SK-N-SH treated with all-trans-retinoic acid at 6 μM for 48 hours (cell line): ENCODE measurements around the gene CRTC3.
A peak's percentile ranks its signal among the peaks of the same experiment; 100 is the strongest.

Experiments
- ATAC-seq: fragments of 200-7000 bp; cut with Tn5 transposase; 3 replicates; pipeline ENCODE4 v1.9.1; 2020; ENCODE audit warnings: mild to moderate bottlenecking, moderate library complexity
- ARNTL ChIP-seq: fragments of 450-650 bp; formaldehyde crosslinking; IDR thresholded peaks from 2 replicates; pipeline ENCODE4 v1.5.0; 2020; ENCODE audit warnings: low read depth, mild to moderate bottlenecking, moderate library complexity, borderline replicate concordance
- CREB5 ChIP-seq: fragments of 250-450 bp; sonication (Bioruptor Pico); IDR thresholded peaks from 2 replicates; pipeline ENCODE4 v1.5.1; 2020; ENCODE audit warnings: low read depth, mild to moderate bottlenecking, moderate library complexity
- CSDC2 ChIP-seq: fragments of 250-450 bp; sonication (Bioruptor Pico); IDR thresholded peaks from 2 replicates; pipeline ENCODE4 v1.5.0; 2020; ENCODE audit warnings: mild to moderate bottlenecking, moderate library complexity
- CSRNP3 ChIP-seq: fragments of 250-450 bp; sonication (Bioruptor Pico); IDR thresholded peaks from 2 replicates; pipeline ENCODE4 v1.5.1; 2021; ENCODE audit warnings: mild to moderate bottlenecking, moderate library complexity
- ESRRG ChIP-seq: fragments of 250-450 bp; sonication (Bioruptor Pico); IDR thresholded peaks from 2 replicates; pipeline ENCODE4 v1.6.1; 2021; ENCODE audit warnings: mild to moderate bottlenecking
- GLIS3 ChIP-seq: fragments of 250-450 bp; sonication (Bioruptor Pico); IDR thresholded peaks from 2 replicates; pipeline ENCODE4 v1.5.0; 2020; ENCODE audit warnings: mild to moderate bottlenecking, moderate library complexity
- ISL1 ChIP-seq: fragments of 250-450 bp; sonication (Bioruptor Pico); IDR thresholded peaks from 2 replicates; pipeline ENCODE4 v2.1.2; 2022; ENCODE audit warnings: mild to moderate bottlenecking, moderate library complexity
- OSR1 ChIP-seq: fragments of 250-450 bp; sonication (Bioruptor Pico); IDR thresholded peaks from 2 replicates; pipeline ENCODE4 v1.8.0; 2022; ENCODE audit warnings: moderate library complexity, mild to moderate bottlenecking, inconsistent platforms
- PATZ1 ChIP-seq: fragments of 250-450 bp; sonication (Bioruptor Pico); IDR thresholded peaks from 2 replicates; pipeline ENCODE4 v1.8.0; 2020; ENCODE audit warnings: mild to moderate bottlenecking, moderate library complexity, borderline replicate concordance
- POU6F1 ChIP-seq: fragments of 250-450 bp; sonication (Bioruptor Pico); IDR thresholded peaks from 2 replicates; pipeline ENCODE4 v1.8.0; 2021; ENCODE audit warnings: low read depth, mild to moderate bottlenecking, moderate library complexity, borderline replicate concordance
- PPARA ChIP-seq: fragments of 250-450 bp; sonication (Bioruptor Pico); IDR thresholded peaks from 2 replicates; pipeline ENCODE4 v1.5.0; 2020; ENCODE audit warnings: mild to moderate bottlenecking, borderline replicate concordance
- RARB ChIP-seq: fragments of 250-450 bp; sonication (Bioruptor Pico); IDR thresholded peaks from 2 replicates; pipeline ENCODE4 v1.8.0; 2021; ENCODE audit warnings: mild to moderate bottlenecking, moderate library complexity
- TCF4 ChIP-seq: fragments of 250-450 bp; sonication (Bioruptor Pico); IDR thresholded peaks from 2 replicates; pipeline ENCODE4 v1.8.0; 2021; ENCODE audit warnings: mild to moderate bottlenecking, moderate library complexity, borderline replicate concordance
- TOX ChIP-seq: fragments of 250-450 bp; sonication (Bioruptor Pico); IDR thresholded peaks from 2 replicates; pipeline ENCODE4 v1.8.0; 2021; ENCODE audit warnings: mild to moderate bottlenecking, moderate library complexity, borderline replicate concordance
- ZC3H10 ChIP-seq: fragments of 250-450 bp; sonication (Bioruptor Pico); IDR thresholded peaks from 2 replicates; pipeline ENCODE4 v1.5.1; 2021; ENCODE audit warnings: mild to moderate bottlenecking, moderate library complexity
- ZFP3 ChIP-seq: fragments of 250-450 bp; sonication (Bioruptor Pico); IDR thresholded peaks from 2 replicates; pipeline ENCODE4 v1.5.0; 2020; ENCODE audit warnings: mild to moderate bottlenecking, moderate library complexity
- ZFP30 ChIP-seq: fragments of 450-650 bp; formaldehyde crosslinking; IDR thresholded peaks from 2 replicates; pipeline ENCODE4 v1.5.0; 2022; ENCODE audit warnings: mild to moderate bottlenecking, moderate library complexity
- ZNF70 ChIP-seq: fragments of 450-650 bp; formaldehyde crosslinking; IDR thresholded peaks from 2 replicates; pipeline ENCODE4 v1.5.0; 2020; ENCODE audit warnings: mild to moderate bottlenecking, moderate library complexity
- ZNF8 ChIP-seq: fragments of 450-650 bp; formaldehyde crosslinking; IDR thresholded peaks from 2 replicates; pipeline ENCODE4 v1.5.0; 2020; ENCODE audit warnings: mild to moderate bottlenecking, moderate library complexity

Gene CRTC3

GRCh38 chr15:90596943-90597342, 67.2 kb downstream of the CRTC3 start:
- ATAC-seq: no peak
- TF ChIP-seq ZFP3 (no peak), ARNTL (CRISPR knock-in tag) (no peak), ZNF8 (CRISPR knock-in tag) (no peak), CSDC2 (CRISPR knock-in tag) (no peak), ZNF70 (CRISPR knock-in tag) (no peak), GLIS3 (CRISPR knock-in tag) (no peak)

GRCh38 chr15:90597577-90597976, 67.9 kb downstream of the CRTC3 start:
- TF ChIP-seq CREB5 (CRISPR knock-in tag) (no peak), ZNF70 (CRISPR knock-in tag) (no peak)
- no peak for ATAC-seq

- ATAC-seq: peak; percentile 51; the same call in 2 of the 3 replicates
- no peak for TF ChIP-seq ZFP30
- TF ChIP-seq OSR1: no peak
- no peak for TF ChIP-seq ESRRG (CRISPR knock-in tag)
- no peak for TF ChIP-seq ISL1 (CRISPR knock-in tag)
- TF ChIP-seq RARB (CRISPR knock-in tag): no peak
- TF ChIP-seq ARNTL (CRISPR knock-in tag): no peak
Observed at GRCh38 chr15:90598031-90598577, 68.4 kb downstream of the CRTC3 start.

- no peak for ATAC-seq
- TF ChIP-seq POU6F1 (CRISPR knock-in tag) (no peak), TCF4 (CRISPR knock-in tag) (no peak), ESRRG (CRISPR knock-in tag) (no peak), OSR1 (no peak), CREB5 (CRISPR knock-in tag) (no peak)
Observed at GRCh38 chr15:90598679-90599078, 69.0 kb downstream of the CRTC3 start.

GRCh38 chr15:90599116-90599515, 69.4 kb downstream of the CRTC3 start:
- ATAC-seq: no peak

GRCh38 chr15:90599644-90600043, 69.9 kb downstream of the CRTC3 start:
- ATAC-seq: no peak
- TF ChIP-seq TCF4 (CRISPR knock-in tag) (no peak), TOX (CRISPR knock-in tag) (no peak), ZC3H10 (CRISPR knock-in tag) (no peak), PPARA (CRISPR knock-in tag) (no peak), OSR1 (no peak), PATZ1 (CRISPR knock-in tag) (no peak), CSDC2 (CRISPR knock-in tag) (no peak), ZFP3 (no peak), CSRNP3 (CRISPR knock-in tag) (no peak)

More at GRCh38 chr15:90599116-90599515, 69.4 kb downstream of the CRTC3 start:
- TF ChIP-seq PATZ1 (CRISPR knock-in tag): no peak
